Measurements from ENCODE around the gene PIK3CA. TPM values are rescaled to one million over a fixed set of nuclear protein-coding genes. Genes with fewer than 3 reads are reported as not detected.

Gene PIK3CA
- total RNA-seq, 4 donors from 2014 or later, result 19.0 to 39.8 (median 22.4) TPM

DNA sequence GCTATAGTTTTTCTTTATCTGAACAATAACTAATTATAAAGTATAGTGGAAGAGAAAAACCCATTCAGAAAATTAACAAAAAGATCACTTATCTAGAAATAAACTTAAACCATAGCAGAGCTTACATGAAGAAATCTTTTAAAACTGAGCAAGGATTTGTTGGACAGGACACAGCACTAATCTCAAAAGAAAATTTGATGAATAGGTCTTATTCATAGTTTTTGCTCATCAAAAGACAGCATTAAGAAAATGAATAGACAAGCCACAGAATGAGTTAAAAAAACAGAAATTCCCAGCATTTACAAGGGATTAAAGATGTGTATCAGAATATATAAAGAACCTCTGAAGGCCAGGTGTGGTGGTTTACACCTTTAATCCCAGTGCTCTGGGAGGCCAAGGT, 29.5 kb downstream of the PIK3CA start:
- H3K4me1 ChIP-seq, result peaks cover 7 to 24% of the 10 kb centered on the region in 2 donors
- TF ChIP-seq, protein P1, sequence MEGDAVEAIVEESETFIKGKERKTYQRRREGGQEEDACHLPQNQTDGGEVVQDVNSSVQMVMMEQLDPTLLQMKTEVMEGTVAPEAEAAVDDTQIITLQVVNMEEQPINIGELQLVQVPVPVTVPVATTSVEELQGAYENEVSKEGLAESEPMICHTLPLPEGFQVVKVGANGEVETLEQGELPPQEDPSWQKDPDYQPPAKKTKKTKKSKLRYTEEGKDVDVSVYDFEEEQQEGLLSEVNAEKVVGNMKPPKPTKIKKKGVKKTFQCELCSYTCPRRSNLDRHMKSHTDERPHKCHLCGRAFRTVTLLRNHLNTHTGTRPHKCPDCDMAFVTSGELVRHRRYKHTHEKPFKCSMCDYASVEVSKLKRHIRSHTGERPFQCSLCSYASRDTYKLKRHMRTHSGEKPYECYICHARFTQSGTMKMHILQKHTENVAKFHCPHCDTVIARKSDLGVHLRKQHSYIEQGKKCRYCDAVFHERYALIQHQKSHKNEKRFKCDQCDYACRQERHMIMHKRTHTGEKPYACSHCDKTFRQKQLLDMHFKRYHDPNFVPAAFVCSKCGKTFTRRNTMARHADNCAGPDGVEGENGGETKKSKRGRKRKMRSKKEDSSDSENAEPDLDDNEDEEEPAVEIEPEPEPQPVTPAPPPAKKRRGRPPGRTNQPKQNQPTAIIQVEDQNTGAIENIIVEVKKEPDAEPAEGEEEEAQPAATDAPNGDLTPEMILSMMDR (IDR thresholded peaks at IDR 0.05), result no peak
- no peak for TF ChIP-seq POLR2A (IDR thresholded peaks at IDR 0.05)
- DNase-seq, result no peak
- no peaks in the 10 kb centered on the region for H3K36me3 ChIP-seq
- H3K4me3 ChIP-seq (replicated peaks in 1 of 3), result no peak overlapping the region
- no peak overlapping the region for H3K27ac ChIP-seq
- intact Hi-C loops (cut with DNase I), result no loop called here
- no peaks in the 10 kb centered on the region for H3K27me3 ChIP-seq
- H3K9me3 ChIP-seq, result no peaks in the 10 kb centered on the region

DNA sequence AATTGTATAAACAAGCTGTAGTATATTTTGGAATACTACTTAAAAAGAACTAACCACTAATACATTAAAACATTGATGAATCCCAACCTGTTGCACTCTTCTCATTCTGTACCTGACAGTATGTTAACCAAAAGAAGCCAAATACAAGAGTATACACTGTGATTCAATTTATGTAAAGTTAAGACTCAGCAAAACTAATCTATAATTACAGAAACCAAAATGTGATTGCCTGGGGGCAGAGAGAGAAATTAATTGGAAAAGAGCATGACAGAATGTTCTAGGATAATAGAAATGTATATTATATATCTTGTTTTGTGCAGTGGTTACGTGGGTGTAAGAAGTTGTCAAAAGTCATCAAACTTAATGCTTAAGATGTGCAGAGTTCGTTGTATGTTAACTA, 31.1 kb downstream of the PIK3CA start:
- WGBS, 2 donors, result 94% methylated on average over 2 of the region's 2 CpGs
- H3K4me1 ChIP-seq, result peaks cover 7 to 26% of the 10 kb centered on the region in 2 donors
- no peaks in the 10 kb centered on the region for H3K9me3 ChIP-seq
- H3K4me3 ChIP-seq (replicated peaks in 1 of 3), result no peak overlapping the region
- no peaks in the 10 kb centered on the region for H3K36me3 ChIP-seq
- no peak for DNase-seq
- no peak for TF ChIP-seq POLR2A (IDR thresholded peaks at IDR 0.05)
- TF ChIP-seq, protein P1 (IDR thresholded peaks at IDR 0.05), result no peak
- H3K27me3 ChIP-seq, result no peaks in the 10 kb centered on the region
- H3K27ac ChIP-seq, result no peak overlapping the region
- intact Hi-C loops (cut with DNase I), result no loop called here

DNA sequence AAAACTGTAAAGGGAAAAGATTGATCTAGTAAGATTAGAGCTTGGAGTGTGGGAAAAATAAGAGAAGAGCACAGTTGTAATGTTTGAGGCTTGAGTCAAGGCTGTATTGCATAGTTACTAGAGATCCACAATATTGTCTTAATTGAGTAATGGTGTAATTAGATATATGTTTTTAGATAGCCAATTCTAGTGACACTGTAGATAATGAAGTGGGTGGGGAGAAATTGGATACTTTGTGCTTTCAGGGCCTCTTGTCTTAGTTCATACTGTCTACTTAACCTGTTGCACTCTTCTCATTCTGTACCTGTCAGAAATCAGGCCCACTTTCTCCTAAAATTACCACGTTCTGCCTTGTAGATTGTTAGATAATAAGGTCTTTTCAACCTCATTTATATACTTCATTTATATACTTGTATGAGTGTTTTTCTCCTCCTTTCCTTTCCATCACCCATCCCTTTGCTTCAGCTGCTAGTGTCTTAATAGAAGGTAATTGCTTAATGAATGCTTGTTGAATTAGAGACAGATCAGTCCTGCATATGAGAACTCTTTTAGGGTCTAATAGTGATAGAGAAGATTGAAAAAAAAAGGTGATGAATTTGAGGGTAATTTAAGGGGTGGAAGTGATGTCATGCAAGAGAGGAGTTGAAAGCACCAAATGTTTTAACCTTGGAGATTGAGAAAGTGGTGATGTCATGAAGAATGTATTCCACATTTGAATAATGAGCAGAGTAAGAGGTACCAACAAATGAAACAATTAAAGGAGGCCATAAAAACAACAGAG, 32.0 kb downstream of the PIK3CA start:
- H3K27me3 ChIP-seq, result no peaks in the 10 kb centered on the region
- intact Hi-C loops (cut with DNase I), result no loop called here
- peak overlapping the region; percentile 16 to 52 (median 18) for H3K27ac ChIP-seq
- DNase-seq, result no peak
- no peaks in the 10 kb centered on the region for H3K36me3 ChIP-seq
- H3K9me3 ChIP-seq, result no peaks in the 10 kb centered on the region
- H3K4me1 ChIP-seq, result peaks cover 7 to 26% of the 10 kb centered on the region in 2 donors
- TF ChIP-seq, protein P1 (IDR thresholded peaks at IDR 0.05), result no peak
- no peak for TF ChIP-seq POLR2A (IDR thresholded peaks at IDR 0.05)
- WGBS, 2 donors, result 58 to 61% methylated on average over 1 of the region's 1 CpG
- no peak overlapping the region for H3K4me3 ChIP-seq (replicated peaks in 1 of 3)

DNA sequence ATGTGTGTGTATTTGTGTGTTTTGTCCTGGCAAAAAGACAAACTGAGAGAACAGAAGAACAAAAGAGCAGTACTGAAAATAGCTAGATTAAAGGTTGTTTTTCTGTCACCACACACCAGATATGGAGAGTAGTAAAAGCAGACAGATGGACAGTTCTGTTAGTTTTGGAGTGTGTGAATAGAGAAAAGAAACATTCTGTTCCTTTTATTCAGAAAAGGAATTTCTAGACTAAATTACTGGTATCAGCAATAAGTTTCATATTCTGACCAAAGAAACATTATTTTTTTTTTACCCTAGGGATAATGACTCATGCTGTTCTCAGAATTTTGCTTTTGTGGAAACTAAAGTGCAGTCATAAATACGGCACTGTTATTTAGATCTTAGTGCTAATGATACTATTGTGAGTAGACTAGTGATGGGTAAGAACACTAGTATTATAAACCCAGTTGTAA, 32.9 kb downstream of the PIK3CA start:
- intact Hi-C loops (cut with DNase I), result no loop called here
- no peak overlapping the region for H3K4me3 ChIP-seq (replicated peaks in 1 of 3)
- no peaks in the 10 kb centered on the region for H3K27me3 ChIP-seq
- H3K9me3 ChIP-seq, result no peaks in the 10 kb centered on the region
- peak overlapping the region; percentile 16 to 61 (median 52) for H3K27ac ChIP-seq
- H3K36me3 ChIP-seq, result no peaks in the 10 kb centered on the region
- 58 to 67% methylated on average over 1 of the region's 1 CpG for WGBS, 2 donors
- TF ChIP-seq, protein P1 (IDR thresholded peaks at IDR 0.05), result no peak
- no peak for TF ChIP-seq POLR2A (IDR thresholded peaks at IDR 0.05)
- peaks cover 7 to 25% of the 10 kb centered on the region in 2 donors for H3K4me1 ChIP-seq
- DNase-seq, result no peak

DNA sequence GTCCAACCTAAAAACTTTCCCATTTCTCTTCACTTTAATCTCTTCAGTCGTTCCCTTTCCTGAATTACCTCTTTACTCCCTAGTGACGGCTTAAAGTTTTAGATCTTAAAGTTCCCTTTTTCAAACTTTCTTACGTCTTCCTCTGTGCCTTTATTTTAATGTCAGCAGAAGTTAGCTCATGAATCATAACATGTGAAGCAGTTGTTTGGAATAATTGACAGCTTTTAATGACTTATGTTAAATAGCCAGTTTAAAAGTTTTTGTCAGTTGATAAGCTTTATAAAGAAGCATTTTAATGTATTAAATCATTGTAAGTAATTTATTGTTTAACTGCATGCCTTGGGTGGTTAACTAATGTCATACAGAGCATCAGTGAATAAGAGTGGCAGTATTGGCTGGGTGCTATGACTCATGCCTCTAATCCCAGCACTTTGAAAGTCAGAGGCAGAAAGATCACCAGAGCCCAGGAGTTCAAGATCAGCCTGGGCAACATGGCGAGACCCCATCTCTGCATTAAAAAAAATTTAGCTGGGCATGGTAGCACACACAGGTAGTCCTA, 33.9 kb downstream of the PIK3CA start:
- H3K27ac ChIP-seq, result peak overlapping the region in 1 of 3 donors; percentile 8
- peaks cover 7 to 22% of the 10 kb centered on the region in 2 donors for H3K4me1 ChIP-seq
- DNase-seq, result no peak
- no peaks in the 10 kb centered on the region for H3K9me3 ChIP-seq
- 79 to 81% methylated on average over 4 of the region's 4 CpGs for WGBS, 2 donors
- no peak overlapping the region for H3K4me3 ChIP-seq (replicated peaks in 1 of 3)
- TF ChIP-seq POLR2A (IDR thresholded peaks at IDR 0.05), result no peak
- TF ChIP-seq, protein P1 (IDR thresholded peaks at IDR 0.05), result no peak
- intact Hi-C loops (cut with DNase I), result no loop called here
- no peaks in the 10 kb centered on the region for H3K27me3 ChIP-seq
- no peaks in the 10 kb centered on the region for H3K36me3 ChIP-seq
